Endothelial cell of umbilical vein (primary cell): ENCODE results near the gene KRTAP10-12. TPM values are rescaled to one million over a fixed set of nuclear protein-coding genes. Genes with fewer than 3 reads are reported as not detected.

Experiments
- BruUV-seq: library from RNA; stranded (reverse); fragments of 400-500 nt; replicated peaks from 2 replicates; lab custom pipeline; 2021; lab: Mats Ljungman, UMichigan
- CTCF ChIA-PET: fragments of 300-600, 350-600 bp; sonication (Branson Sonifier 250); formaldehyde crosslinking; loops from one replicate; lab custom pipeline; 2021; ENCODE audit warnings: antibody characterized with exemption, inconsistent platforms; lab: Charles Lee
- POLR2A ChIA-PET: fragments of 300-600, 350-600 bp; sonication (Branson Sonifier 250); formaldehyde crosslinking; loops from one replicate; lab custom pipeline; 2021; ENCODE audit warnings: antibody characterized with exemption, inconsistent platforms; lab: Charles Lee
- DNase-seq: peaks from one replicate; pipeline ENCODE4 v3.0.0-alpha.2; 2011; ENCODE audit warnings: low read depth, low spot score
- FAIRE-seq: peaks from 2 replicates; lab custom pipeline; 2011; peaks lifted over from hg19 to GRCh38; lab: Jason Lieb, UNC
- H2AFZ ChIP-seq: 2 replicates; pipeline ENCODE4 v1.6.0; 2012; ENCODE audit warnings: low read depth, low read length, control low read depth, inconsistent platforms
- H3K27ac ChIP-seq: 2 replicates; pipeline ENCODE4 v1.5.1; 2011; ENCODE audit warnings: low read depth, mild to moderate bottlenecking, control low read depth, low read length, moderate library complexity; ENCODE audit not compliant: insufficient read depth
- H3K27me3 ChIP-seq, 2 experiments: 2 replicates each; pipeline versions ENCODE4 v1.6.0 to v1.6.1; 2011; ENCODE audit warnings: low read length in 2 of 2, mixed read lengths in 1 of 2; ENCODE audit not compliant: control insufficient read depth in 2 of 2, insufficient read depth in 2 of 2
- H3K36me3 ChIP-seq, 2 experiments: 2 replicates in 1 of 2; 3 replicates in 1 of 2; pipeline ENCODE4 v1.5.1; 2011; ENCODE audit warnings: low read length in 2 of 2, mild to moderate bottlenecking in 1 of 2, moderate library complexity in 1 of 2; ENCODE audit not compliant: control insufficient read depth in 2 of 2, insufficient read depth in 2 of 2; ENCODE audit errors: extremely low read depth in 1 of 2
- H3K4me1 ChIP-seq: 3 replicates; pipeline ENCODE4 v1.5.1; 2011; ENCODE audit warnings: mild to moderate bottlenecking, low read length; ENCODE audit not compliant: control insufficient read depth, insufficient read depth; ENCODE audit errors: extremely low read depth
- H3K4me2 ChIP-seq: 2 replicates; pipeline ENCODE4 v1.6.1; 2011; ENCODE audit warnings: low read length, control low read depth, mixed read lengths; ENCODE audit not compliant: insufficient read depth
- H3K4me3 ChIP-seq, 3 experiments: fragments of 200-600 bp in 1 of 3; sonication (generic), shearing (Covaris generic) in 1 of 3; replicated peaks in 1 of 3; 2 replicates each; pipeline ENCODE4 v1.5.1; 2011 to 2016; ENCODE audit warnings: control low read depth in 3 of 3, low read length in 3 of 3, mild to moderate bottlenecking in 2 of 3, inconsistent platforms in 1 of 3, low read depth in 1 of 3, moderate library complexity in 1 of 3; ENCODE audit not compliant: insufficient read depth in 1 of 3
- H3K79me2 ChIP-seq: 2 replicates; pipeline ENCODE4 v1.6.0; 2012; ENCODE audit warnings: low read length, inconsistent platforms; ENCODE audit not compliant: control insufficient read depth, insufficient read depth
- H3K9ac ChIP-seq: replicated peaks from 2 replicates; pipeline ENCODE3; 2011; ENCODE audit warnings: low read length, control low read depth; ENCODE audit not compliant: insufficient read depth; ENCODE audit errors: extremely low read depth
- H3K9me1 ChIP-seq: replicated peaks from 3 replicates; pipeline ENCODE4 v1.6.0; 2011; ENCODE audit warnings: mild to moderate bottlenecking, low read length; ENCODE audit not compliant: control insufficient read depth, insufficient read depth; ENCODE audit errors: extremely low read depth
- H3K9me3 ChIP-seq: replicated peaks from 2 replicates; pipeline ENCODE4 v1.5.1; 2012; ENCODE audit warnings: low read length, inconsistent platforms; ENCODE audit not compliant: control insufficient read depth, insufficient read depth
- H4K20me1 ChIP-seq: replicated peaks from 2 replicates; pipeline ENCODE3; 2011; ENCODE audit warnings: mild to moderate bottlenecking, low read length; ENCODE audit not compliant: control insufficient read depth, insufficient read depth; ENCODE audit errors: extremely low read depth
- EZH2 ChIP-seq: IDR thresholded peaks from 2 replicates; pipeline ENCODE4 v1.6.1; 2012; ENCODE audit warnings: borderline replicate concordance, low read depth, mild to moderate bottlenecking, moderate library complexity, low read length, inconsistent platforms; ENCODE audit not compliant: severe bottlenecking
- FOS ChIP-seq: IDR thresholded peaks from 2 replicates; pipeline ENCODE4 v1.6.1; 2011; ENCODE audit warnings: mild to moderate bottlenecking, low read length, moderate library complexity, borderline replicate concordance; ENCODE audit not compliant: insufficient read depth
- GATA2 ChIP-seq: IDR thresholded peaks from 2 replicates; pipeline ENCODE4 v1.7.0; 2011; ENCODE audit warnings: low read depth, mild to moderate bottlenecking, moderate library complexity, mixed read lengths, low read length; ENCODE audit not compliant: insufficient read length, insufficient read depth
- JUN ChIP-seq: IDR thresholded peaks from 2 replicates; pipeline ENCODE4 v1.6.1; 2011; ENCODE audit warnings: borderline replicate concordance, low read depth; ENCODE audit not compliant: insufficient read length, insufficient read depth
- MYC ChIP-seq: IDR thresholded peaks from one replicate; pipeline ENCODE4 v1.6.1; 2011; ENCODE audit warnings: mild to moderate bottlenecking, low read depth, low read length
- POLR2A ChIP-seq: IDR thresholded peaks from 2 replicates; pipeline ENCODE4 v1.6.1; 2012; ENCODE audit warnings: low read depth, mild to moderate bottlenecking, control low read depth, low read length
- POLR2AphosphoS5 ChIP-seq: IDR thresholded peaks from 2 replicates; pipeline ENCODE4 v1.6.1; 2012; ENCODE audit warnings: low read depth, mild to moderate bottlenecking, control low read depth, low read length, moderate library complexity; ENCODE audit not compliant: insufficient read depth
- dilution Hi-C: fragments of 300-500 bp; cut with MboI; formaldehyde crosslinking; loops from one replicate; pipeline ENCODE4 v1.15.0; 2019; ENCODE audit warnings: low sequenced_read_pairs; ENCODE audit not compliant: extremely low pct_ligation_motif_present
- intact Hi-C: fragments of 100-400 bp; cut with micrococcal nuclease; formaldehyde crosslinking; loops from one replicate; pipeline ENCODE4 v1.10.0; 2022
- polyA plus RNA-seq, 4 experiments: library from polyadenylated mRNA; depleted of rRNA in 3 of 4; stranded (reverse) in 3 of 4; unstranded in 1 of 4; fragments of >200 nt; gene quantifications; 2 replicates each; pipeline versions ENCODE4 v1.2.1 to v1.2.3, GENCODE V29; 2011 to 2012; ENCODE audit warnings: missing spikeins in 1 of 4
- total RNA-seq: library from RNA; stranded (reverse); gene quantifications from 2 replicates; pipeline ENCODE4 v1.2.3, GENCODE V29; 2021
- TF ChIP-seq, protein P1 (sequence below), 2 donors: IDR thresholded peaks; 1 replicate in 1 of 2; 2 replicates in 1 of 2; pipeline ENCODE4 v1.5.1; 2011; ENCODE audit warnings: low read length in 2 of 2, mild to moderate bottlenecking in 2 of 2, moderate library complexity in 2 of 2, control low read depth in 1 of 2, inconsistent platforms in 1 of 2, low read depth in 1 of 2; ENCODE audit not compliant: insufficient read depth in 1 of 2; ENCODE audit errors: extremely low read depth in 1 of 2
- TF ChIP-seq, protein P2 (sequence below): IDR thresholded peaks from 2 replicates; pipeline ENCODE4 v1.6.1; 2011; ENCODE audit not compliant: insufficient read depth, insufficient read length

KRTAP10-12 gene
- total and polyA plus RNA-seq, 2 donors (not counting 3 experiments of a cell fraction or from before 2014, with no cell fraction given) = not detected

GRCh38 chr21:44699502-44700001, 2.6 kb downstream of the KRTAP10-12 start:
- Histone ChIP-seq H3K4me1 (no peaks in the 10 kb centered on the region), H3K36me3 (no peaks in the 10 kb centered on the region), H3K9me3 (no peaks in the 10 kb centered on the region), H3K4me2 (no peak overlapping the region), H3K79me2 (no peaks in the 10 kb centered on the region), H3K9me1 (no peaks in the 10 kb centered on the region), H3K4me3 (no peak overlapping the region), H3K27me3 (peaks cover 41% of the 10 kb centered on the region in 2 experiments), H4K20me1 (no peaks in the 10 kb centered on the region), H2AFZ (no peak overlapping the region), H3K9ac (no peak overlapping the region), H3K27ac (no peak overlapping the region)
- dilution Hi-C loops (no loop called here), intact Hi-C loops (no loop called here)
- DNase-seq = no peak
- no TSS peak for BruUV-seq
- CTCF ChIA-PET = interaction anchor here (0.9 kb wide), 1 partner anchor 93 kb away, joined by 3 read pairs; no protein-coding TSS in a partner anchor
- no peak for FAIRE-seq
- no peak for TF ChIP-seq JUN
- no peak for TF ChIP-seq FOS
- TF ChIP-seq POLR2AphosphoS5 = no peak
- TF ChIP-seq MYC = no peak
- no peak for TF ChIP-seq POLR2A
- TF ChIP-seq, protein P1, sequence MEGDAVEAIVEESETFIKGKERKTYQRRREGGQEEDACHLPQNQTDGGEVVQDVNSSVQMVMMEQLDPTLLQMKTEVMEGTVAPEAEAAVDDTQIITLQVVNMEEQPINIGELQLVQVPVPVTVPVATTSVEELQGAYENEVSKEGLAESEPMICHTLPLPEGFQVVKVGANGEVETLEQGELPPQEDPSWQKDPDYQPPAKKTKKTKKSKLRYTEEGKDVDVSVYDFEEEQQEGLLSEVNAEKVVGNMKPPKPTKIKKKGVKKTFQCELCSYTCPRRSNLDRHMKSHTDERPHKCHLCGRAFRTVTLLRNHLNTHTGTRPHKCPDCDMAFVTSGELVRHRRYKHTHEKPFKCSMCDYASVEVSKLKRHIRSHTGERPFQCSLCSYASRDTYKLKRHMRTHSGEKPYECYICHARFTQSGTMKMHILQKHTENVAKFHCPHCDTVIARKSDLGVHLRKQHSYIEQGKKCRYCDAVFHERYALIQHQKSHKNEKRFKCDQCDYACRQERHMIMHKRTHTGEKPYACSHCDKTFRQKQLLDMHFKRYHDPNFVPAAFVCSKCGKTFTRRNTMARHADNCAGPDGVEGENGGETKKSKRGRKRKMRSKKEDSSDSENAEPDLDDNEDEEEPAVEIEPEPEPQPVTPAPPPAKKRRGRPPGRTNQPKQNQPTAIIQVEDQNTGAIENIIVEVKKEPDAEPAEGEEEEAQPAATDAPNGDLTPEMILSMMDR (IDR thresholded peaks at IDR 0.05; ENCODE audit: extremely low read depth in 1 of 2, insufficient read depth in 1 of 2, low read depth in 1 of 2, low read length in 2 of 2) = no peak
- TF ChIP-seq, protein P2, sequence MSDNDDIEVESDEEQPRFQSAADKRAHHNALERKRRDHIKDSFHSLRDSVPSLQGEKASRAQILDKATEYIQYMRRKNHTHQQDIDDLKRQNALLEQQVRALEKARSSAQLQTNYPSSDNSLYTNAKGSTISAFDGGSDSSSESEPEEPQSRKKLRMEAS = no peak
- no peak for TF ChIP-seq GATA2
- TF ChIP-seq EZH2 = no peak
- POLR2A ChIA-PET = no interaction called here
